GM12892 (cell line): ENCODE results near the gene SETD4.

Source experiments
- POLR2A ChIP-seq: IDR thresholded peaks from 2 replicates; pipeline ENCODE4 v1.6.1; 2011; ENCODE audit warnings: low read depth, low read length, control low read depth
- TAF1 ChIP-seq: IDR thresholded peaks from 2 replicates; pipeline ENCODE4 v1.6.1; 2011; ENCODE audit warnings: low read depth, mild to moderate bottlenecking, control low read depth, low read length, borderline replicate concordance

DNA sequence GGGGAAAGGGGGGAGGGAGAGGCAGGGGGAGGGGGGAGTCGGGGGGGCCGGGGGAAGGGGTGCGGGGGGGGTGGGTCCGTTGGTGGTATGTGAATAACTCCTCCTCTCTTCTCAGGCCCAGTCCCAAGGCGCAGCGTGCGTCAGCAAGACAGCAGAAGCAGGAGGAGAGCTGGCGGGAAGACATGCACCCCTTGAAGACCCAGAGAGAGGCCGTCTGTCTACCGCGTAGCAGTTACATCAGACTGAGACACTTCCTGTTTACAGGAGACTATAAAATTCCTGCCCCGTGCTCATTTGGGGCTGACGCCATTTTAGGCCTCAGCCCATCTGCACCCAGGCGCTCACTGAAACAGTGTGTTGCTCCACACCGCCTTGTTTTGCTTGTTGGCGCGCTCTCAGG, 55.3 kb downstream of the SETD4 start:
- no peak for TF ChIP-seq POLR2A
- TF ChIP-seq TAF1, result no peak
